K562 (cell line): ENCODE results near the gene BLM. TPM values are rescaled to one million over a fixed set of nuclear protein-coding genes. Genes with fewer than 3 reads are reported as not detected.
A peak's percentile ranks its signal among the peaks of the same experiment; 100 is the strongest.
"Not testable (repeated sequence)": the region's sequence is repeated elsewhere in the genome, so short reads cannot be mapped to it uniquely, and the experiment has no call there.

ENCODE experiments used
- ATAC-seq: fragments of 200-7000 bp; cut with Tn5 transposase; 3 replicates; pipeline ENCODE4 v1.9.1; 2020; ENCODE audit warnings: moderate library complexity
- BruUV-seq: library from RNA; stranded (reverse); fragments of 400-500 nt; replicated peaks from 2 replicates; lab custom pipeline; 2021; lab: Mats Ljungman, UMichigan
- CTCF ChIA-PET: fragments of 300-600 bp; formaldehyde crosslinking; extraction: SDS; loops from one replicate; lab custom pipeline; 2021; ENCODE audit warnings: low intra/inter-chr PET ratio; lab: Yijun Ruan, JAX
- POLR2A ChIA-PET: fragments of 300-600, 350-650 bp; sonication (Branson Sonifier 250); formaldehyde crosslinking; extraction: SDS; loops from one replicate; lab custom pipeline; 2021; ENCODE audit warnings: antibody characterized with exemption, inconsistent platforms; lab: Yijun Ruan, JAX
- DNase-seq, 4 experiments: peaks; one replicate each; pipeline versions ENCODE4 v3.0.0 to v3.0.0-alpha.2; 2011 to 2018; ENCODE audit warnings: low spot score in 3 of 4, mixed read lengths in 3 of 4; ENCODE audit errors: extremely low read depth in 1 of 4
- FAIRE-seq: peaks from 2 replicates; lab custom pipeline; 2011; peaks lifted over from hg19 to GRCh38; lab: Jason Lieb, UNC
- H2AFZ ChIP-seq: 2 replicates; pipeline ENCODE4 v1.6.0; 2011; ENCODE audit warnings: low read depth, low read length, control low read depth, inconsistent platforms
- H3K27ac ChIP-seq: fragments of 200-600 bp; 3 replicates; pipeline ENCODE4 v1.8.0; 2011; ENCODE audit warnings: low read depth, mild to moderate bottlenecking, control low read depth, inconsistent platforms, low read length, moderate library complexity, mixed read lengths; ENCODE audit errors: extremely low read depth
- H3K27me3 ChIP-seq, 2 experiments: fragments of 300-600 bp in 1 of 2; 2 replicates in 1 of 2; 3 replicates in 1 of 2; pipeline versions ENCODE4 v1.6.0 to v1.8.0; 2011; ENCODE audit warnings: inconsistent platforms in 2 of 2, low read length in 2 of 2, mild to moderate bottlenecking in 1 of 2, mixed read lengths in 1 of 2, moderate library complexity in 1 of 2; ENCODE audit not compliant: control insufficient read depth in 2 of 2, insufficient read depth in 2 of 2
- H3K36me3 ChIP-seq: fragments of 300-600 bp; 3 replicates; pipeline ENCODE4 v1.8.0; 2011; ENCODE audit warnings: mild to moderate bottlenecking, low read length, inconsistent platforms; ENCODE audit not compliant: control insufficient read depth, insufficient read depth
- H3K4me1 ChIP-seq, 2 experiments: fragments of 200-600 bp in 1 of 2; replicated peaks in 1 of 2; 2 replicates in 1 of 2; 3 replicates in 1 of 2; pipeline versions ENCODE4 v1.5.1 to v1.8.0; 2011; ENCODE audit warnings: inconsistent platforms in 2 of 2, low read length in 2 of 2, mild to moderate bottlenecking in 1 of 2, mixed read lengths in 1 of 2, moderate library complexity in 1 of 2; ENCODE audit not compliant: control insufficient read depth in 2 of 2, insufficient read depth in 2 of 2
- H3K4me2 ChIP-seq: 2 replicates; pipeline ENCODE4 v1.6.1; 2011; ENCODE audit warnings: low read length, control low read depth, inconsistent platforms, mixed read lengths; ENCODE audit not compliant: insufficient read depth
- H3K4me3 ChIP-seq: fragments of 200-600 bp; sonication (generic), shearing (Covaris generic); 2 replicates; pipeline ENCODE4 v1.5.1; 2016; ENCODE audit warnings: control low read depth, inconsistent platforms
- H3K79me2 ChIP-seq: fragments of 200-600 bp; 3 replicates; pipeline ENCODE4 v1.8.0; 2011; ENCODE audit warnings: low read length, inconsistent platforms; ENCODE audit not compliant: control insufficient read depth, insufficient read depth
- H3K9ac ChIP-seq, 2 experiments: 2 replicates each; pipeline versions ENCODE4 v1.6.0 to v1.6.1; 2011; ENCODE audit warnings: low read depth in 2 of 2, low read length in 2 of 2, control low read depth in 1 of 2, inconsistent platforms in 1 of 2, mild to moderate bottlenecking in 1 of 2, mixed read lengths in 1 of 2; ENCODE audit not compliant: insufficient read depth in 1 of 2
- H3K9me1 ChIP-seq: one replicate; pipeline ENCODE4 v1.6.0; 2011; ENCODE audit warnings: inconsistent platforms, mild to moderate bottlenecking, low read length, moderate library complexity; ENCODE audit not compliant: control insufficient read depth, insufficient read depth
- H3K9me3 ChIP-seq: replicated peaks from 2 replicates; pipeline ENCODE4 v1.5.1; 2011; ENCODE audit warnings: low read depth, low read length, inconsistent platforms; ENCODE audit not compliant: control insufficient read depth, insufficient read depth
- H4K20me1 ChIP-seq: replicated peaks from 2 replicates; pipeline ENCODE4 v1.6.1; 2011; ENCODE audit warnings: low read length, inconsistent platforms, mixed read lengths; ENCODE audit not compliant: control insufficient read depth, insufficient read depth
- SNRNP70 ChIP-seq: fragments of 200-400 bp; formaldehyde crosslinking; optimal IDR thresholded peaks from 2 replicates; pipeline ENCODE3; 2017; ENCODE audit warnings: low read depth, low read length
- SUPT5H ChIP-seq: fragments of 450-650 bp; IDR thresholded peaks from 2 replicates; pipeline ENCODE4 v1.6.1; 2016
- ZNF12 ChIP-seq: sonication (generic); formaldehyde crosslinking; IDR thresholded peaks from 2 replicates; pipeline ENCODE4 v1.4.0; 2020; ENCODE audit warnings: mild to moderate bottlenecking, missing genetic modification reagents
- ZNF354B ChIP-seq: fragments of 250-450 bp; sonication (Bioruptor Pico); IDR thresholded peaks from 2 replicates; pipeline ENCODE4 v1.4.0; 2020
- WGBS: fragments of 100-300 bp; shearing (Covaris generic); methylation state at CpG from one replicate; pipeline ENCODE4 v1.1.6; 2016; ENCODE audit warnings: low coverage, mixed read lengths; ENCODE audit not compliant: insufficient coverage; ENCODE audit errors: missing lambda C conversion rate; 5-methylcytosine and 5-hydroxymethylcytosine counted together
- in situ Hi-C: fragments of 300-500 bp; cut with MboI; formaldehyde crosslinking; loops from 4 replicates; pipeline ENCODE4 v1.15.0; 2018; ENCODE audit warnings: inconsistent platforms, mixed read lengths
- intact Hi-C: fragments of 100-400 bp; cut with micrococcal nuclease; formaldehyde crosslinking; loops from 2 replicates; pipeline ENCODE4 v1.14.2; 2022
- polyA plus RNA-seq, 8 experiments: library from polyadenylated mRNA; depleted of rRNA in 4 of 8; stranded (reverse) in 5 of 8; unstranded in 3 of 8; fragments of >200 nt; fragmentation: Nextera tagmentation in 2 of 8; fragmentation: Illumina TruSeq in 1 of 8; extraction: Ambion mirVana in 2 of 8; extraction: Trizol in 1 of 8; gene quantifications; 2 replicates each; pipeline versions ENCODE4 v1.2.1 to v1.2.3, GENCODE V29; 2011 to 2014; ENCODE audit warnings: inconsistent platforms in 1 of 8, missing spikeins in 1 of 8
- total RNA-seq, 7 experiments: library from RNA; depleted of rRNA in 6 of 7; stranded (reverse); fragments of >200 nt in 6 of 7; fragmentation: Illumina TruSeq in 2 of 7; extraction: Trizol in 2 of 7; gene quantifications; 2 replicates each; pipeline versions ENCODE4 v1.2.1 to v1.2.3, GENCODE V29; 2011 to 2021; ENCODE audit warnings: low replicate concordance in 1 of 7
- TF ChIP-seq, protein P1 (sequence below): fragments of 450-650 bp; IDR thresholded peaks from 2 replicates; pipeline ENCODE4 v1.6.1; 2017; ENCODE audit warnings: antibody characterized with exemption, mild to moderate bottlenecking
- TF ChIP-seq, protein P2 (sequence below): fragments of 250-450 bp; sonication (Bioruptor Pico); IDR thresholded peaks from 2 replicates; pipeline ENCODE4 v1.5.0; 2020; ENCODE audit warnings: mild to moderate bottlenecking

BLM gene
- total and polyA plus RNA-seq, 9 of the 15 experiments (the other 6 are each of a cell fraction or from before 2014, with no cell fraction given) = 21.0 to 56.0 (median 43.9) TPM

DNA sequence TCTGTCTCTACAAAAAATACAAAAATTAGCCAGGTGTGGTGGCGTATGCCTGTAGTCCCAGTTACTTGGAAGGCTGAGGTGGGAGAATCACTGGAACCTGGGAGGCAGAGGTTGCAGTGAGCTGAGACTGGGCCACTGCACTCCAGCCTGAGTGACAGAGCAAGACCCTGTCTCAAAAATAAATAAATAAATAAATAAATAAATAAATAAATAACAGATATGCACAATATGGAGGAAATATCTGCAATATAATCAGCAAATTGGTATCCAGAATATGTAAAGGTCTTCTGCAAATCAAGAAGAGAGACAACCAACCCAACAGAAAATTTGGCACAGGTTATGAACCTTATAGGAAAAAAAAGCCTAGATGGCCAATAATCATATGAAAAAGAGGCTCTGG lies 132.3 kb downstream of the BLM start:
- H3K9me1 ChIP-seq, H3K27ac ChIP-seq, DNase-seq, FAIRE-seq, H3K9me3 ChIP-seq, H3K9ac ChIP-seq, H2AFZ ChIP-seq, H3K36me3 ChIP-seq, BruUV-seq, H3K79me2 ChIP-seq, intact Hi-C loops, H3K4me3 ChIP-seq, H3K4me2 ChIP-seq, H4K20me1 ChIP-seq, ATAC-seq, in situ Hi-C loops, H3K27me3 ChIP-seq: not testable (repeated sequence)
- CTCF ChIA-PET = interaction anchor here (0.6 kb wide), 1 partner anchor 148 kb away, joined by 5 read pairs; no protein-coding TSS in a partner anchor
- H3K4me1 ChIP-seq = peaks cover 19 to 32% of the 10 kb centered on the region in 2 experiments; a peak in 4 of 5 replicates
- POLR2A ChIA-PET = interaction anchor here (0.6 to 1.5 kb wide), 4 partner anchors 8 to 73 kb away, joined by 3 to 4 read pairs (median 3); no protein-coding TSS in a partner anchor
- WGBS = 81% methylated on average over 1 of the region's 1 CpG

DNA sequence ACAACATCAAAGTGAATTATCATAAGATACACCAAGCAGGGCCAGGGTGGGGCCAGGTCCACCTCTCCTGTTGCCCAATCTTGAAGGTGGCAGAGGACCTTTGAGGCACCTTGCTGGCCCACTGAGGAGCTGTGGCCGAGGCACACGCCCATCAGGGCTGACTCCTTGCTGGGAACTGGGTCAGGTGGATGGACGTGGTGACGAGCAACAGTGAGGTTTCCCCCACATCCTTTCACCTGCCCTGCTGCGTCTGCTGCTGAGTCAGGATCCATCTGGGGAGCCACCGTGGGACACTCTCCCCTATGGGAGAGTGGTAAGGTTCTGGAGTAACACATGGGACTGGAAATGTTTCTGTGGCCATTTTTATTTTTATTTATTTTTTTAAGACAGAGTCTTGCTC lies 134.0 kb downstream of the BLM start:
- DNase-seq (no peak), ATAC-seq (no peak; the same call in 2 of the 3 replicates), FAIRE-seq (no peak)
- Histone ChIP-seq H3K4me2 (no peak overlapping the region), H3K27ac (no peak overlapping the region), H3K9me1 (no peaks in the 10 kb centered on the region), H4K20me1 (no peaks in the 10 kb centered on the region), H3K27me3 (no peaks in the 10 kb centered on the region), H3K4me3 (no peak overlapping the region), H3K9me3 (no peaks in the 10 kb centered on the region), H2AFZ (0 out of 2 replicates have a peak overlapping the region, but pooled peaks have one; percentile 41), H3K36me3 (no peaks in the 10 kb centered on the region), H3K79me2 (no peaks in the 10 kb centered on the region), H3K9ac (0 out of 4 replicates have a peak overlapping the region, but pooled peaks of 1 of the 2 experiments have one; percentile 74), H3K4me1 (peaks cover 10 to 28% of the 10 kb centered on the region in 2 experiments; a peak in 4 of 5 replicates)
- BruUV-seq = no TSS peak
- 56% methylated on average over 6 of the region's 6 CpGs for WGBS
- in situ Hi-C loops (no loop called here), intact Hi-C loops (no loop called here)
- ChIA-PET CTCF (no interaction called here), POLR2A (interaction anchor here (1.1 to 1.9 kb wide), 2 partner anchors 10 to 18 kb away, joined by 3 to 10 read pairs; partner anchors contain the start of gene FURIN)
- TF ChIP-seq SUPT5H (no peak), ZNF12 (CRISPR knock-in tag) (no peak), SNRNP70 (no peak), ZNF354B (no peak)
- TF ChIP-seq, protein P1, sequence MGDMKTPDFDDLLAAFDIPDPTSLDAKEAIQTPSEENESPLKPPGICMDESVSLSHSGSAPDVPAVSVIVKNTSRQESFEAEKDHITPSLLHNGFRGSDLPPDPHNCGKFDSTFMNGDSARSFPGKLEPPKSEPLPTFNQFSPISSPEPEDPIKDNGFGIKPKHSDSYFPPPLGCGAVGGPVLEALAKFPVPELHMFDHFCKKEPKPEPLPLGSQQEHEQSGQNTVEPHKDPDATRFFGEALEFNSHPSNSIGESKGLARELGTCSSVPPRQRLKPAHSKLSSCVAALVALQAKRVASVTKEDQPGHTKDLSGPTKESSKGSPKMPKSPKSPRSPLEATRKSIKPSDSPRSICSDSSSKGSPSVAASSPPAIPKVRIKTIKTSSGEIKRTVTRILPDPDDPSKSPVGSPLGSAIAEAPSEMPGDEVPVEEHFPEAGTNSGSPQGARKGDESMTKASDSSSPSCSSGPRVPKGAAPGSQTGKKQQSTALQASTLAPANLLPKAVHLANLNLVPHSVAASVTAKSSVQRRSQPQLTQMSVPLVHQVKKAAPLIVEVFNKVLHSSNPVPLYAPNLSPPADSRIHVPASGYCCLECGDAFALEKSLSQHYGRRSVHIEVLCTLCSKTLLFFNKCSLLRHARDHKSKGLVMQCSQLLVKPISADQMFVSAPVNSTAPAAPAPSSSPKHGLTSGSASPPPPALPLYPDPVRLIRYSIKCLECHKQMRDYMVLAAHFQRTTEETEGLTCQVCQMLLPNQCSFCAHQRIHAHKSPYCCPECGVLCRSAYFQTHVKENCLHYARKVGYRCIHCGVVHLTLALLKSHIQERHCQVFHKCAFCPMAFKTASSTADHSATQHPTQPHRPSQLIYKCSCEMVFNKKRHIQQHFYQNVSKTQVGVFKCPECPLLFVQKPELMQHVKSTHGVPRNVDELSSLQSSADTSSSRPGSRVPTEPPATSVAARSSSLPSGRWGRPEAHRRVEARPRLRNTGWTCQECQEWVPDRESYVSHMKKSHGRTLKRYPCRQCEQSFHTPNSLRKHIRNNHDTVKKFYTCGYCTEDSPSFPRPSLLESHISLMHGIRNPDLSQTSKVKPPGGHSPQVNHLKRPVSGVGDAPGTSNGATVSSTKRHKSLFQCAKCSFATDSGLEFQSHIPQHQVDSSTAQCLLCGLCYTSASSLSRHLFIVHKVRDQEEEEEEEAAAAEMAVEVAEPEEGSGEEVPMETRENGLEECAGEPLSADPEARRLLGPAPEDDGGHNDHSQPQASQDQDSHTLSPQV = no peak
- TF ChIP-seq, protein P2, sequence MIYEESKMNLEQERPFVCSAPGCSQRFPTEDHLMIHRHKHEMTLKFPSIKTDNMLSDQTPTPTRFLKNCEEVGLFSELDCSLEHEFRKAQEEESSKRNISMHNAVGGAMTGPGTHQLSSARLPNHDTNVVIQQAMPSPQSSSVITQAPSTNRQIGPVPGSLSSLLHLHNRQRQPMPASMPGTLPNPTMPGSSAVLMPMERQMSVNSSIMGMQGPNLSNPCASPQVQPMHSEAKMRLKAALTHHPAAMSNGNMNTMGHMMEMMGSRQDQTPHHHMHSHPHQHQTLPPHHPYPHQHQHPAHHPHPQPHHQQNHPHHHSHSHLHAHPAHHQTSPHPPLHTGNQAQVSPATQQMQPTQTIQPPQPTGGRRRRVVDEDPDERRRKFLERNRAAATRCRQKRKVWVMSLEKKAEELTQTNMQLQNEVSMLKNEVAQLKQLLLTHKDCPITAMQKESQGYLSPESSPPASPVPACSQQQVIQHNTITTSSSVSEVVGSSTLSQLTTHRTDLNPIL (CRISPR knock-in tag) = no peak
